ENCODE results near the gene DDX42. TPM values are rescaled to one million over a fixed set of nuclear protein-coding genes. Genes with fewer than 3 reads are reported as not detected.

DDX42 gene
- total and polyA plus RNA-seq, 12 donors, result 45.0 to 109 (median 85.2) TPM

DNA sequence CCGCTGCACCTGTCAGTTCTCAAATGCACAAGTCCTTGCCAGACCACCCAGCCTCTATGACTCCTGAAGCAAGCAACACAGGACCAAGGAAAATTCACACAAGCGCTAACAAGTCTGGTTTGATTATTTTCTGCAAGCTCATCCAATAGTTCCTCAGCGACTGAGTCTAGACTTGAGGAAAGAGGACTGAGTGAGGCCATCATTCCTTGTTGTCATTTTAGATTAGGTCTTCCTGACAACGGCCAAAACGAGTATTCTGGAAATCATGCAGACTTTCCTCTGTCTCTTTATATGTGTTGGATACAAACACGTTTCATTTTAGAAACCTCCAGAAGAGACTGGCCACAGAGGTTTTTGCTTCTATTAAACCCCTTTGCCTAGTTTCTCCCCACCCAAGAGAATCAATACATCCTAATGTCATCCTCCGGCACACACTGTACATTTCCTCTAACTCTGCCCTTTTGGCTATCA, 1.1 kb upstream of the DDX42 start:
- H3K9me3 ChIP-seq (replicated peaks in 1 of 3), result no peaks in the 10 kb centered on the region
- peak in 1 of 7 donors; percentile 14 for DNase-seq
- H3K4me3 ChIP-seq, result peak overlapping the region in 3 of 4 donors; percentile 63 to 86 (median 76)
- peaks cover 0 to 4% of the 10 kb centered on the region in 2 donors for H3K36me3 ChIP-seq (replicated peaks in 1 of 2)
- peak overlapping the region; percentile 91 to 99 (median 97) for H3K27ac ChIP-seq
- H3K4me1 ChIP-seq (replicated peaks in 1 of 2), result peaks cover 34 to 52% of the 10 kb centered on the region in 2 donors
- WGBS, 4 donors, result 2 to 7% (median 5%) methylated on average over 7 of the region's 7 CpGs
- intact Hi-C loops (cut with DNase I), result no loop called here
- no peak for TF ChIP-seq POLR2A (IDR thresholded peaks at IDR 0.05)
- TF ChIP-seq, protein P1, sequence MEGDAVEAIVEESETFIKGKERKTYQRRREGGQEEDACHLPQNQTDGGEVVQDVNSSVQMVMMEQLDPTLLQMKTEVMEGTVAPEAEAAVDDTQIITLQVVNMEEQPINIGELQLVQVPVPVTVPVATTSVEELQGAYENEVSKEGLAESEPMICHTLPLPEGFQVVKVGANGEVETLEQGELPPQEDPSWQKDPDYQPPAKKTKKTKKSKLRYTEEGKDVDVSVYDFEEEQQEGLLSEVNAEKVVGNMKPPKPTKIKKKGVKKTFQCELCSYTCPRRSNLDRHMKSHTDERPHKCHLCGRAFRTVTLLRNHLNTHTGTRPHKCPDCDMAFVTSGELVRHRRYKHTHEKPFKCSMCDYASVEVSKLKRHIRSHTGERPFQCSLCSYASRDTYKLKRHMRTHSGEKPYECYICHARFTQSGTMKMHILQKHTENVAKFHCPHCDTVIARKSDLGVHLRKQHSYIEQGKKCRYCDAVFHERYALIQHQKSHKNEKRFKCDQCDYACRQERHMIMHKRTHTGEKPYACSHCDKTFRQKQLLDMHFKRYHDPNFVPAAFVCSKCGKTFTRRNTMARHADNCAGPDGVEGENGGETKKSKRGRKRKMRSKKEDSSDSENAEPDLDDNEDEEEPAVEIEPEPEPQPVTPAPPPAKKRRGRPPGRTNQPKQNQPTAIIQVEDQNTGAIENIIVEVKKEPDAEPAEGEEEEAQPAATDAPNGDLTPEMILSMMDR (IDR thresholded peaks at IDR 0.05), result no peak
- H3K27me3 ChIP-seq, result no peaks in the 10 kb centered on the region

DNA sequence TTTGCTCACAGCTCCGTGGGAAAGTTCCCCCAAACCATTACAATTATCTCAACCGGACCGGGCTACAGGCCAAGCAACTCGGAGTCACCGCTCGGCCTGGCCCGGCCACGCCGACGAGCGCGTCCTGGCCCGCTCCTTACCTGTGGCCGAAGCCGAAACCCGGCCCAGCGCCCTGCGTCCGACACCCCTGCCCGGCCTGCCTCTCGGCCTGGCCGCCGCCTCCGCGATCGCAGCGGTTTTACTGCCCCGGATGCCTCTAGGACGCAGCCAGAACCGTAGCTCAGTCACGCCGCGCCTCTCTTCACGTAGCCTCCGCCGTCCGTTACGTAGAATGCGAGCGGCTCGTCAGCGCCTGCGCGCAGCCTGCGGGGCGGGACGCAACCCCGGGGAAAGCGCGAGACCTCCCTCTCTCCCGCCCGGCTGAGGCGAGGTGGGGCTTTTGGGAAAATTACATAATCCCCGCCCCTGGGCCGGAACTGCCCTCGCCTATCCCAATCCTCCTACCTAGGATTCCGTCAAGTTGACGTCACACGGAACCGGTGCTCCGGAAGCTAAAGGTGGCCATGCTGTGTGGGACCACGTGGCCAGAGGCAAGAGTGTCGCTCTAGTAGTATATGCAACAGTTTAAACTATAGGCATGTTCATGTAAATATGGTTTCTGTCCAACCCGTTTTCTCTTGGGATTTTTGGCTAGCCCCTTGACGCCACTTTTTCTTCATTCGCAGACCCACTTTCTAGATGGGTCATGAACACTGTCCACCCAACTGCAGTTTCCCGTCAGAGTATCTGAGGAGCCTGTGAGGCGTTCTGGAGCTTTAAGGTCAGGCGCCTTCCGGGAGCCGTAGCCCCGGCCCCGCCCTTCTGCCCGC, 464 bp upstream of the DDX42 start, which contains the start of gene CCDC47:
CCDC47 (minus strand) TSS at position 326 of the 869 bp plus-strand sequence. CDS start 7,422 bp downstream, outside the sequence.
- Histone ChIP-seq H3K27me3 (no peaks in the 10 kb centered on the region), H3K36me3 (replicated peaks in 1 of 2) (peaks cover 0 to 11% of the 10 kb centered on the region in 2 donors), H3K9me3 (replicated peaks in 1 of 3) (no peaks in the 10 kb centered on the region), H3K4me3 (peak within 1 kb of the TSS; percentile 73 to 86 (median 80)), H3K4me1 (replicated peaks in 1 of 2) (peaks cover 28 to 45% of the 10 kb centered on the region in 2 donors), H3K27ac (peak within 1 kb of the TSS; percentile 91 to 99 (median 97))
- intact Hi-C loops (cut with DNase I), result no loop called here
- TF ChIP-seq POLR2A (IDR thresholded peaks at IDR 0.05), result peak; percentile 96 to 99
- TF ChIP-seq, protein P1 (IDR thresholded peaks at IDR 0.05), result no peak
- peak; percentile 99 to 100 (median 99) for DNase-seq
- 0% methylated on average over 19 to 74 of the region's 74 CpGs for WGBS, 4 donors

DNA sequence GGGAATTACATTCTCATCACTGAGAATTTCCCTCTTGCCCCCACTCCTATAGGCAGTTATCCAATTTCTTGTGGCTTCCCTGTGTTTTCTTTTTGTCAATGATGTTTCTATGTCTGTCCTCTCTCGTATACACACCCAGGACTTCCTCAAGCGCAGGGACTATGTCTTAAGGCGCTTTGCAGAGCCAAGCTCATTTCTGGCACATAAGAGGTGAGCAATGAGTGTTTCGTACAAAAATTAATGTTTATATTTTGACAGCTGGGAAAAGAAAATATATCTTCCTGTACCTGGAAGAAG, 947 bp downstream of the DDX42 start:
- Histone ChIP-seq H3K4me1 (replicated peaks in 1 of 2) (peaks cover 28 to 52% of the 10 kb centered on the region in 2 donors), H3K27ac (peak overlapping the region; percentile 91 to 99 (median 97)), H3K9me3 (replicated peaks in 1 of 3) (no peaks in the 10 kb centered on the region), H3K27me3 (no peaks in the 10 kb centered on the region), H3K36me3 (replicated peaks in 1 of 2) (peaks cover 0 to 13% of the 10 kb centered on the region in 2 donors), H3K4me3 (peak overlapping the region in 3 of 4 donors; percentile 38 to 86 (median 85))
- intact Hi-C loops (cut with DNase I), result no loop called here
- WGBS, 4 donors, result 1 to 2% (median 2%) methylated on average over 4 of the region's 4 CpGs
- DNase-seq, result peak in 1 of 7 donors; percentile 19
- TF ChIP-seq POLR2A (IDR thresholded peaks at IDR 0.05), result no peak
- TF ChIP-seq, protein P1 (IDR thresholded peaks at IDR 0.05), result no peak

DNA sequence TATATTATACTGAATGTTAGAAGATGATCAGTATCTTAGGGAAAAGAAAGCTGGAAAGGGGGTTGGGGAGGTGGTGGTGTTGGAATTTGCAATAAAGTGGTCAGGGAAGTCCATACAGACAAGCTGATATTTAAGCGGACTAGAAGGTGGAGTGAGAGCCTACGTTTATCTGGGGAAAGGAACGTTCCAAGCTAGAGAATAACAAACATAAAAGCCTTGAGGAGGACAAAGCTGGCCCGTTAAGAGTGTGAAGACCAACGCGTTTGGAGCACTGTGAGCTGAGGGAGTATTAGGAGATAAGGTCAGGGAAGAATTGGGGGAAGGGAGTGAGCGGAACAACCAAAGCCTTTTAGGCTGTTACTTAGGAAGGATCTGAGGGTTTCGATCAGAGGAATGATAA, 1.4 kb downstream of the DDX42 start:
- DNase-seq, result no peak
- H3K27me3 ChIP-seq, result no peaks in the 10 kb centered on the region
- H3K4me3 ChIP-seq, result peak overlapping the region in 1 of 4 donors; percentile 86
- no peaks in the 10 kb centered on the region for H3K9me3 ChIP-seq (replicated peaks in 1 of 3)
- WGBS, 4 donors, result 19 to 29% (median 24%) methylated on average over 8 of the region's 8 CpGs
- intact Hi-C loops (cut with DNase I), result no loop called here
- peaks cover 0 to 13% of the 10 kb centered on the region in 2 donors for H3K36me3 ChIP-seq (replicated peaks in 1 of 2)
- H3K4me1 ChIP-seq (replicated peaks in 1 of 2), result peaks cover 28 to 53% of the 10 kb centered on the region in 2 donors
- TF ChIP-seq POLR2A (IDR thresholded peaks at IDR 0.05), result no peak
- TF ChIP-seq, protein P1 (IDR thresholded peaks at IDR 0.05), result no peak
- H3K27ac ChIP-seq, result peak overlapping the region in 3 of 5 donors; percentile 97 to 99 (median 99)
